Coronary artery (tissue), 2 donors: ENCODE measurements around the gene LHX6.
A peak's percentile ranks its signal among the peaks of the same experiment; 100 is the strongest.

Source experiments
- DNase-seq: peaks from one replicate; pipeline ENCODE4 v3.0.0-alpha.2; 2017; ENCODE audit warnings: low spot score
- H3K27ac ChIP-seq, 2 donors: fragments of 200-600 bp; sonication (generic); one replicate each; pipeline ENCODE4 v1.5.1; 2016 to 2019
- H3K4me3 ChIP-seq: fragments of 200-600 bp; sonication (generic); 2 replicates; pipeline ENCODE4 v1.5.1; 2016; ENCODE audit warnings: mild to moderate bottlenecking, moderate library complexity
- TF ChIP-seq, protein P1 (sequence below): fragments of 200-600 bp; sonication (generic); IDR thresholded peaks from one replicate; pipeline ENCODE4 v1.5.1; 2019; ENCODE audit warnings: antibody characterized with exemption

Gene LHX6

DNA sequence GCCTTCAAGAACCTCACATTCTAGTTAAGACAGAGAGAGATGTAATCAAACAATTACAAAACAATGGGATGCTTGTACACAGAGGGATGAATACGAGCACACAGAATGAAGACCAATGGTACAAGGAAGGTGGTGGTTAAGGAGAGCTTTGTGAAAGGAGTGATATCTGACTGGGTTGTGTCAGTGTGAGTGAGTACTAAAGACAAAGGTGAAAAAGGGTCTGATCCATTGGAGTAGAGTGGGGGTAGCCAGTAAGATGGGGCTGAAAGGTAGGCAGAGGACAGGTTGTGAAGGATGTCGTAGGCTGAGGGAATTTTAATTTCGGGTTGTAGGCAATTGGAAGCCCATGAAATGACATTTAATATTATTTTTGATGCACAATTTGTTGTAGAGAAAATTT, 26.0 kb upstream of the LHX6 start:
- no peak for DNase-seq
- no peak overlapping the region for H3K27ac ChIP-seq
- TF ChIP-seq, protein P1, sequence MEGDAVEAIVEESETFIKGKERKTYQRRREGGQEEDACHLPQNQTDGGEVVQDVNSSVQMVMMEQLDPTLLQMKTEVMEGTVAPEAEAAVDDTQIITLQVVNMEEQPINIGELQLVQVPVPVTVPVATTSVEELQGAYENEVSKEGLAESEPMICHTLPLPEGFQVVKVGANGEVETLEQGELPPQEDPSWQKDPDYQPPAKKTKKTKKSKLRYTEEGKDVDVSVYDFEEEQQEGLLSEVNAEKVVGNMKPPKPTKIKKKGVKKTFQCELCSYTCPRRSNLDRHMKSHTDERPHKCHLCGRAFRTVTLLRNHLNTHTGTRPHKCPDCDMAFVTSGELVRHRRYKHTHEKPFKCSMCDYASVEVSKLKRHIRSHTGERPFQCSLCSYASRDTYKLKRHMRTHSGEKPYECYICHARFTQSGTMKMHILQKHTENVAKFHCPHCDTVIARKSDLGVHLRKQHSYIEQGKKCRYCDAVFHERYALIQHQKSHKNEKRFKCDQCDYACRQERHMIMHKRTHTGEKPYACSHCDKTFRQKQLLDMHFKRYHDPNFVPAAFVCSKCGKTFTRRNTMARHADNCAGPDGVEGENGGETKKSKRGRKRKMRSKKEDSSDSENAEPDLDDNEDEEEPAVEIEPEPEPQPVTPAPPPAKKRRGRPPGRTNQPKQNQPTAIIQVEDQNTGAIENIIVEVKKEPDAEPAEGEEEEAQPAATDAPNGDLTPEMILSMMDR, result no peak
- no peak overlapping the region for H3K4me3 ChIP-seq

DNA sequence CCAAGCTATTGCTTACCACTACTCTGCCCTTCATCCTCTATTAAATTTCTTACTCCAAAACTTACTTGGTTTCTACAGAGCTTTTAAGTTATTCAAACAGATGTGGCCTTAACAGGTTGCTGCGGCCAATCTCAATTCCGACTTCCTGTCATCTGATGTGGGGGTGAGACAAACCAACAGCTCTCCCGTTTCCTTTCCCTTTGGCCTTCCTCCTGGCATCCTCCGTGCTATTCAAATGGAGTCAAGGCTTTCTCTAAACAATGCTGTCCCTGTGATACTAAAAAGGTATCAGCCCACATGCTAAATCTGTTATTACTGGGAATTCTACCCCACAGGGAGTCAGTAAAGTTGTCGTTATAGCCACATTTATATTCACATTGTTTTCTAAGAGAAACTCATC, 24.0 kb upstream of the LHX6 start:
- TF ChIP-seq, protein P1, result no peak
- H3K27ac ChIP-seq, result peak overlapping the region in 1 of 2 donors; percentile 28
- DNase-seq, result no peak
- no peak overlapping the region for H3K4me3 ChIP-seq

DNA sequence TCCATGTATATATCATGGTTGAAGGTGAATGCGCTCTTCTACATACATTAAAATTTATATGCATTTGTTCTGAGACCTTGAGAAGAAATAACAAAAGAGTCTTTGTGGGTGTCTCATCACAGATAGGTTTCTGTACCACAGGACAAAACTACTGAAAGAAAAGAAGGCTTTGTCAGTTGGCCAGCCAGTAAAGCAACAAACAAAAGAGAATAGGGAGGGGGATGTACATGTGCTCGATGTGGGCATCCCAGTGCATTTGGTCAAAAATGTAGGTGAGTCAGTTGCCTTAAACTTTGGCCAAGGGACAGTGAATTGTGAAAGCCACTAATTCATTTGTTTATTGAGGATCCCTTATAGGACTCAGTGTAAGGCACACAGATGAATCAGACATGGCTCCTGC, 22.6 kb upstream of the LHX6 start:
- DNase-seq, result no peak

DNA sequence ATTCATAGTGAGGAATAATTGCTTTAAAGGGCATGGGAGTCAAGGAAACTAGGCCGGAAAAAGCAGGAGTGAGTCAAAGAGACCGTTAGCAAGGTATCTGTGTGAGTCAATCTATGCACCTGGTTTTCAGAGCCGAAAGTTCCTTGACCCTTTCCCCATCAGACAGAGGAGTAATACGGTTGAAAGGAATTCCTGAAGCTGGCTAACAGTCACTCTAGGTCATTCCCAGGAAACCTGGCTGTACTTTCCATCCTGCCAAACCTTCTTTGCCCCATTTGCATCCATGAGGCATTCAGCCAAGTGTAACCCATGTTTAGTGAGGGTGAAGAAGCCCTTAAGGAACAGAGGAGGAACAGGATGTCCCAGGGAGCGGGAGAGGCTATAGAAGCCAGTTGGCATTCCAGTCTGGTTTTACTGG, 19.7 kb upstream of the LHX6 start:
- no peak overlapping the region for H3K4me3 ChIP-seq
- TF ChIP-seq, protein P1, result no peak
- H3K27ac ChIP-seq, result no peak overlapping the region
- no peak for DNase-seq

More for the DNA sequence above, 22.6 kb upstream of the LHX6 start:
- Histone ChIP-seq H3K27ac (no peak overlapping the region), H3K4me3 (no peak overlapping the region)
- TF ChIP-seq, protein P1, result no peak

DNA sequence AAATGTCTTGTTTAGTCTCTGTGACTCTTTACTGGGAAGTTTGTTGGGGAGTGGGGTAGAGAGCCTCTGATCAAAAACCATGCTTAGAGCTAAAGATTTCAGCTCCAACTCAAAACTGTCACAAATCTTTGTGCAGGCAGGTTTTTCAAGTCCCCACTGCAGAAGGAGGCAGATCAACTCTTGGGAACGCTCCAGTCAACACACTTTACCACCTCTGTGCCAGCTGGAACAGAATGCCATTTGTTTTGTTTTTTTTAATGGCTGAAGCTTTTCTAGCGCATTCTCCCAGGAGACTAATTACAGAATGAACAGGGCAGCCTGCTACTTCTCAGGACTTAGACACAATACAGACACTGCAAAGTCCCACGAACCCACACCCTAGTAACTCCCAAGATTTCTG, 17.9 kb upstream of the LHX6 start:
- DNase-seq, result no peak
- TF ChIP-seq, protein P1, result no peak
- H3K27ac ChIP-seq, result no peak overlapping the region
- H3K4me3 ChIP-seq, result no peak overlapping the region

DNA sequence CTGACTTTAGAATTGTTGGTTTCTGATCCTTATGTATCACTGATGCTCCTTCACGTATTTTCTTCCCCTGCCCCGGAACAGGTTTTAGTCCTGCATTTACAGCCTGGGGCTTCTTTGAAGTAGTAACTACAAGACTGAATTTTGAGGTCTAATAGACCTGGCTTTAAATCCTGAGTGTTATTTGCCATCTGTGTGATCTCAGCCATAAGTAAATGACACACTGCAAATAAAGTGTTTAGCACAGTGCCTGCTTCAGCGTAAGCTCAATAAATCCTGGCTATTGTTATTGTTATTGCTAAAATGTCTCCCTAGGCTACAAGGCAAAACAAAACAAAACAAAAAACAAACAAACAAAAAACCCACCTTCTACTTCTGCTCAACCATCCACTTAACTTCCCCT, 15.6 kb upstream of the LHX6 start:
- DNase-seq, result no peak
- H3K27ac ChIP-seq, result no peak overlapping the region
- H3K4me3 ChIP-seq, result no peak overlapping the region
- TF ChIP-seq, protein P1, result no peak

DNA sequence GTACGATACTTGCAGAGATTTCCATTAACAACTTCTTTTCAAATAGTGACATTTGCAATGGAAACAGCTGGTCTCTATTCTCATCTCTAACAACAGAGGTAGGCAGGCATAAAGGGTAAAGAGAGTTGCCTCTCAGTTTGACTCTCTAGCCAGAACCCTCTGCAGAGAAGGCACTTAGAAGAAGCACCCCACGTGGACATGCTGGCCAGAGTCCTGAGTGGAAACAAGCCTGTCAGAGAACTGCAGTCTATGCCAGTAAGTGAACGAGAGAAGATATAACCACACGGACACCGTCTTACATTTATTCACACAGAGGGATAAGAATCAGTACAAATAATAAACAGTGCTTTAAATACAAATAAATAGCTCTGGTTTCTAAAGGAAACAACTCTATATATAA, 11.0 kb upstream of the LHX6 start:
- H3K4me3 ChIP-seq, result no peak overlapping the region
- DNase-seq, result no peak
- TF ChIP-seq, protein P1, result no peak
- H3K27ac ChIP-seq, result no peak overlapping the region
